NCI-H2107 (cell line): Measurements from ENCODE around the gene B3GALNT2.

ENCODE experiments used
- DNase-seq: peaks from one replicate; lab custom pipeline; 2025; lab: John Stamatoyannopoulos, UW

The B3GALNT2 gene

DNA sequence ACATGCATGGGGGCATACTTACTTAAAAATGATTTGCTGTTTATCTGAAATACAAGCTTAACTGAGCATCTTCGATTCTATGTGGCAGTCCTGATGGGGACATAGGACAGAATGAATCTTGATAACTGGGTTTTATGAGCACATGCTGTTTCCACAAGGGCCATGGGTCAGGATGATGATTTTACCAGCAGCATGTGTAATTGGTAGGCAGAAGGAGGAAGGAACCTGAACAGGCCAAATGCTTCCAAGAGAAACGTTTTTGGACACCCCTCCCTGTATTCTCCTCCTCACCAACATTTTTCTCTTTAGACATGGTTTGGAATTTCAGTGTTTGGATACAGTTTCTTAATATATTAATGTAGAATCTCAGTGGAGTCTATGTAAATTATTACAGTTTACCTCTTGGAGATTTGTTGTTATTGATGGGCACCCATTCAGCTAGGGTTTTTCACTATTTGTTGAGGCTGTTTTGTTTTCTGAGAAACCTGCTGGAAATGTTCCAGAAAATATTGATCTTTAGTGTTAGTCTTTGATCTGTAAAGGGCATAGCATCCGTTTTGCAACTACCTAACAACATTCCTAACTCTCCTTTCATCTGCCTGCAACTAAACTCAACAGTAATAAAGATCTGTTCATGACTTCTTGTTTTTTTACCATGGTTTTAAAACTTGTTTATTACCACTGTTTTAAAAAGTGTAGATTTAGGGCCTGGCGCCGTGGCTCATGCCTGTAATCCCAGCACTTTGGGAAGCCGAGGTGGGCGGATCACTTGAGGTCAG lies 95.0 kb downstream of the B3GALNT2 start:
- no peak for DNase-seq

DNA sequence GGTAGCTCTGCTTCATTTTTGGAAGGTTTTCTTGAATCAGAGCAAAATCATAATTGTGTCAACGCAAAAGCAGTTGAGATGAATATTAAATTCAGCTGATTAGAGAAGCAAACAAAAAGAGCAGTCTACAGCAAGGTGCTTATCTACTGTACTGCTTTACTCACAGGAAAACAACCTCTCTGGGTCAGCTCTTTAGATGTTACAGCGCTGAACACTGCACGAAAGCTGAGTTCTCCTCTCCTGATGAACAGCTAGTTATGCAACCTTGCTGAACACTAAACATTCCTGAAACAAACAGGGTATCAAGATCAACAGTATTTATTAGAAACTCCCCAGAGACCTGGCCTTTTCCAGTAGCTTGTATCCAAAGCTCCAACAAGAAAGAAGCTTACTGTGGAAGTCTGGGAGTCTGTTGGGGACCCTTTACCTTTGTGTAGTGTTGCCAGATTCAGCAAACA lies 95.7 kb downstream of the B3GALNT2 start:
- DNase-seq, result no peak

DNA sequence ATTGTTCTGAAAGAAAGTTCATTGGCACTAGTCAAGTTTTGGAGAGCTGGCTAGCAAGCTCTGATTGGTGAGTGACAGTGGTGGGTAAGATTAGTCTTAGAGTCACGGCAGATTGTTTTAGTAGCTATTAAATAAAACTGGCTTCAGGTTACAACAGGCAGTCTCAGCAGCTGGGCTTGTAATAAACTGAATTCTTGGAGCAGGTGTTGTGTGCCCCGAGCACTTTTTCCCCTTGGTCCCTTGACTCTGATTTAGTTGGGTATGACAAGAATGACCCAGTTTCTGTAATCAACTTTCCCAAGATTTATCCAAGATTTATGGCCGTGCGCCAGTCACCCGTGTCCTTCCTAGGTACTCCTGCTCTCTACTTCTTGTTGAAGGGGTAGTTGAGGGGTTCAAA lies 96.8 kb downstream of the B3GALNT2 start:
- DNase-seq, result no peak

DNA sequence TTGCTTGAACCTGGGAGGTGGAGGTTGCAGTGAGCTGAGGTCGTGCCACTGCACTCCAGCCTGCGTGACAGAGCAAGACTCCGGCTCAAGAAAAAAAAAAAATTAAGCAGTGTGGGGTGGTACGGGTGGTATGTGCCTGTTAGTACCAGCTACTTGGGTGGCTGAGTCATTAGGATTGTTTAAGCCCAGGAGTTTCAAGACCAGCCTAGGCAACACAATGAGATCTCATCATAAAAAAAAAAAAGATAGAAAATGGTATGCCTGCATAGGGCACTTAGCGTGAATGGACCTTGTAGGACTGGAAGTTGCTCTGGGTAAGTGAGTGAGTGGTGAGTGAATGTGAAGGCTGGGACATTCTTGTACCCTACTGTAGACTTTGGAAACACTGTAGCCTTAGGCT lies 100.1 kb downstream of the B3GALNT2 start:
- no peak for DNase-seq

DNA sequence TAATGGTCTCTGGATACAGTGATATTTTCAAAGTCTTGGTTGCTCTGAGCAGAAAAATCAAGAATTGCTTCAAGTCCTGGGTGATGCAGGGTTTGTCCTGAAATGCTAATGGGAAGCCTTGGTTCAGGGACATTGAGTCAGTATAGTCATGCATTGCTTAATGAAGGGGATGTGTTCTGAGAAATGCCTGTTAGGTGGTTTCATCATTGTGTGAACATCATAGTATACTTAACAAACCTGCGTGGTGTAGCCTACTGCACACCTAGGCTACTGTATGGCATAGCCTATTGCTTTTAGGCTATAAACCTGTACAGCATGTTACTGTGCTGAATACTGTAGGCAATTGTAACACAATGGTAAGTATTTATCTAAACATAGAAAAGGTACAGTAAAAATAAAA lies 100.7 kb downstream of the B3GALNT2 start:
- no peak for DNase-seq

DNA sequence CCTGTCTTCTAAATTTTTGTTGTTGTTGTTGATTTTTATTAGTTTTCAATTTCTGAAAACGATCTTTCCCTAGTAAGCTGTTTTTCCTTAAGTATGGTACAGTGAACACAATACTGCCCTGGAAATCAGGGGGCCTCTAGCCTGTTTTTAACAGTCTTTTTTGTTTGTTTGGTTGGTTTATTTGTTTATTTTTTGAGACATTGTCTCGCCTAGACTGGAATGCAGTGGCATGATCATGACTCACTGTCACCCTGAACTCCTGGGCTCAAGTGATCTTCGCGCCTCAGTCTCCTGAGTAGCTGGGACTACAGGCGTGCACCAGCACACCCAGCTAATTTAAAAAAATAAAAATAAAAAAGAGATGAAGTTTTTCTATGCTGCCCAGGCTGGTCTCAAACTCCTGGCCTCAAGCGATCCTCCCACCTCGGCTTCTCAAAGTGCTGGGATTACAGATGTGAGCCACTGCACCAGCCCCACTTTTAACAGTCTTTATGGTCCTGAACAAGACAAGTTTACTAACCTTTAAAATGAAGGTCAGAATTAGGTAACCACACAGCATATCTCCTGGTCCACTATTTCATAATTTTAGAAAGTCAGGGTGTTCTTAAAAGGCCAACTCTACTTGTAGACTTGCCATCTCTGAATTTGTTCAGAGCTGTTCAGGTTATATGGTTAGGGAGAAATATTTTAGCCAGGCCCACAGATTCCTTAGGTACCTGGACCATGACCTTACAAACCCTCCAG lies 101.6 kb downstream of the B3GALNT2 start:
- no peak for DNase-seq

DNA sequence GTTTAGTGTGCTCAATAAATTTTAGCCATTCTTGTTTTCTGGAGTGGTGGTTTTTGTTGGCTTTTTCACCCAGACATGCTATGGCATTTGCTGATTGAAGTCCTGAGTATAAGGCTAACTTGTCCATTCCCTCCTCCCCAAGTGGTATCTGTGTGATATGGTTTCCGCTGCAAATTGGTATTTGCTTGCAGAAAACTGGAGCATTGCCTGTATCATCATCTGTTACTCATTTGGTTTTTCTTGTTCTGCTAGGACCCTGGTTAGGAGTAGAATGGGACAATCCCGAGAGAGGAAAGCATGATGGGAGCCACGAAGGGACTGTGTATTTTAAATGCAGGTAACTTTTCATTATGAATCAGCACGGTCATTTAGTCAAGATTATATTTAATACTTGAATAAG lies 103.0 kb downstream of the B3GALNT2 start:
- no peak for DNase-seq
